ENCODE results near the gene RESP18. TPM values are rescaled to one million over a fixed set of nuclear protein-coding genes. Genes with fewer than 3 reads are reported as not detected.
A peak's percentile ranks its signal among the peaks of the same experiment; 100 is the strongest.

Gene RESP18
- total RNA-seq, result not detected
- not detected for polyA plus RNA-seq

DNA sequence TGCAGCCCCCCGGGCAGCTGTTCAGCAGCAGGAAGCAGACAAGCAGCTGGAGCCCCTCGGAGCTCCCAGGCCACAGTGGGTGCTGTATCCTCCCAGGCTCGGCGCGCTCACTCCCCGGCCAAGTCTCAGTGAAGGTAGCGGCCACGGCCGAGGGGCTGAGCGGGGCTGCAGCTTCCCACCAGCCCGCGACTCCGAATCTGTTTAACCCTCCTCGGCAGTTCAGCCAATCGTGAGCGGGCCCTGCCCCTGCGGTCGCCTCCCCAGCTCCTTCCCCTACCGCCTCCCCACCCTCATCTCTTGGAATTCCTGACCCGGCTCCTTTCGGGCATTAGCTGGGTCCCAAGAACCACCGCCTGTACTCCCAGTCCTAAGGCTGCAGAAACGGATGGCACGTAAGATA, at the start of gene RESP18:
Gene RESP18 (minus strand): TSS at position 203 of the 400 bp plus-strand sequence.
- Mint-ChIP-seq H3K36me3 (peaks cover 0 to 21% (median 0%) of the 10 kb centered on the region in 3 donors), H3K4me1 (peaks cover 0 to 3% (median 2%) of the 10 kb centered on the region in 3 donors), H3K9me3 (peaks cover 9 to 24% (median 18%) of the 10 kb centered on the region in 5 donors), H3K4me3 (no peak within 1 kb of the TSS), H3K27me3 (peaks cover 52 to 89% of the 10 kb centered on the region in 2 donors), H3K27ac (no peak within 1 kb of the TSS)
- ChIA-PET POLR2A (no interaction called here), CTCF (no interaction called here)
- no peak within 1 kb of the TSS for H3K4me3 ChIP-seq (ENCODE audit: low read length)
- no peak within 1 kb of the TSS for H3K27ac ChIP-seq (ENCODE audit: low read depth, low read length)
- H3K27me3 ChIP-seq (ENCODE audit: insufficient read depth, low read length, poor library complexity, severe bottlenecking), result peaks cover 24% of the 10 kb centered on the region
- no peaks in the 10 kb centered on the region for H3K4me1 ChIP-seq (ENCODE audit: insufficient read depth, low read length)
- no peaks in the 10 kb centered on the region for H3K36me3 ChIP-seq (ENCODE audit: insufficient read depth, low read length)
- H3K9me3 ChIP-seq (ENCODE audit: low read length), result no peaks in the 10 kb centered on the region
- DNase-seq, result no peak

DNA sequence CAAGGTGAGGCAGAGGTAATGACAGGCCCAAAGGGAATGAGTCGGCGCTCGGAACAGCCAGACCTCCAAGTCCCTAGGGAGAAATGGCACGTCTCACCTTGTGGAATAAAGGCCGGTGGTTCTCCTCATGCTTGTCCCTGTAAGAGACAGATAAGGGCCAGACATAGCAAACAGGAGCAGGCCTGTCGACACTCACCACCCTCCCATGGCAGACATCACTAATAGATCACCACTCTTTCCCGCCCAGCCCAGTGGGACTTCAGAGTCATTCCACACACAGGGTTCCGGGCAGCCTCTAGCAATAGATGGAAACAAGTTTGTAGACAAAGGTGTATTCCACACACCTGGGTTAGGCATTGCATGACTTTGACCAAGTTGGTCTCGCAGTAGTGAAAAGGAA, 48.9 kb upstream of the RESP18 start:
- H3K36me3 Mint-ChIP-seq, result peaks cover 5 to 78% (median 11%) of the 10 kb centered on the region in 3 donors
- ChIA-PET POLR2A (no interaction called here), CTCF (no interaction called here)
- peaks cover 46% of the 10 kb centered on the region for H3K36me3 ChIP-seq (ENCODE audit: insufficient read depth, low read length)
- H3K27me3 Mint-ChIP-seq, result no peaks in the 10 kb centered on the region
- H3K9me3 ChIP-seq (ENCODE audit: low read length), result no peaks in the 10 kb centered on the region
- DNase-seq, result no peak
- peak overlapping the region in 1 of 7 donors; percentile 17 for H3K4me3 Mint-ChIP-seq
- peaks cover 8 to 20% (median 13%) of the 10 kb centered on the region in 3 donors for H3K4me1 Mint-ChIP-seq
- no peak overlapping the region for H3K27ac ChIP-seq (ENCODE audit: low read depth, low read length)
- no peaks in the 10 kb centered on the region for H3K27me3 ChIP-seq (ENCODE audit: insufficient read depth, low read length, poor library complexity, severe bottlenecking)
- H3K27ac Mint-ChIP-seq, result peak overlapping the region in 1 of 8 donors; percentile 2
- H3K4me1 ChIP-seq (ENCODE audit: insufficient read depth, low read length), result peaks cover 5% of the 10 kb centered on the region
- H3K4me3 ChIP-seq (ENCODE audit: low read length), result no peak overlapping the region
- no peaks in the 10 kb centered on the region for H3K9me3 Mint-ChIP-seq

DNA sequence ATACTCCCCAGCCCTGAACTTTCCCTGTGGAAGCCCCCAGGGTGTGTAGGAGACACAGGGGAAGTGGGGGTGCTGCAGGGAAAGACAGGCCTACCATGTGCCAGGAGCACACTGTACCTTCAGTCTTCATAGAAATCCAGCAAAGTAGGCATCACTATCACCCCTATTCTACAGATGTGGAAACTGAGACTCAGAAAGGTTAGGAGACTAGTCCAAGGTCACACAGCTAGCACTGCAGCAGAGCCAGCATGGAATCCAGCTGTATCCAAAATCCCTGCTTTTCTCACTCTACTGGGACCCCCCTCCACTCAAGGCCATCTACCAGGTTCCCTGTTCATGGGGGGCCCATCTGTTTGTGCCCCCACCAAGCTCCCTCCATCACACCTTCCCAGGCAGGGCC, 48.4 kb upstream of the RESP18 start:
- Mint-ChIP-seq H3K9me3 (no peaks in the 10 kb centered on the region), H3K4me1 (peaks cover 5 to 14% (median 10%) of the 10 kb centered on the region in 3 donors), H3K27me3 (no peaks in the 10 kb centered on the region), H3K27ac (peak overlapping the region in 1 of 8 donors; percentile 54), H3K36me3 (peaks cover 5 to 75% (median 11%) of the 10 kb centered on the region in 3 donors), H3K4me3 (no peak overlapping the region)
- no peaks in the 10 kb centered on the region for H3K9me3 ChIP-seq (ENCODE audit: low read length)
- H3K27ac ChIP-seq (ENCODE audit: low read depth, low read length), result no peak overlapping the region
- CTCF ChIA-PET, result no interaction called here
- H3K4me3 ChIP-seq (ENCODE audit: low read length), result no peak overlapping the region
- POLR2A ChIA-PET, result no interaction called here
- no peak for DNase-seq
- no peaks in the 10 kb centered on the region for H3K27me3 ChIP-seq (ENCODE audit: insufficient read depth, low read length, poor library complexity, severe bottlenecking)
- peaks cover under 1% of the 10 kb centered on the region for H3K4me1 ChIP-seq (ENCODE audit: insufficient read depth, low read length)
- H3K36me3 ChIP-seq (ENCODE audit: insufficient read depth, low read length), result peaks cover 41% of the 10 kb centered on the region

DNA sequence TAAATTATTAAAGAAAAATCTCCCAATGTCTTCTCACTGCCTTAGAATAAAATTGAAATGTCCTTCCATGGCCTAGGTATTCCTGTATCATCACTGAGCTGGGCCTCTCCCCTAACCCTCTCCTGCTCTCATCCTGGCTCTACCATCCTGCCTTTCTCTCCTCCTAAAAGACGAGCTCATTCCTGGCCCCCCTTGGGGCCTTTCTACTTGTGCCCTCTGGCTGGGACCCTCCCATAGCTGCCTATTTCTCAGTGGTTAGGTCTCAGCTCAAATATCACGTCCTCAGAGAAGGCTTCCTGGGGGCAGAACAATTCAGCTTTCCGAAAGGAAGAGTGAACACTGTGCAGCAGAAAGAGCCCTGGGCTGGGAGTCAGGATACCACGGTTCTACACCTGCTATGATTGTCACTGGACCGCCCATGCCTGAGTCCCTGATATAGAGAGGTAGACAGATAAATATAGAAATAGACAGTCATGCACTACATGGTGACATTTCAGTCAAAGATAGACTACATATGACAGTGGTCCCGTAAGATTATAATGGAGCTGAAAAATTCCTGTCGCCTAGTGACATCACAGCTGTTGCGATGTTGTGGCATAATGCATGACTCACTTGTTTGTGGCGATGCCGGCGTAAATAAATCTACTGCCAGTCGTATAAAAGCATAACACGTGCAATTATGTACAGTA, 45.8 kb upstream of the RESP18 start:
- Histone ChIP-seq H3K4me1 (ENCODE audit: insufficient read depth, low read length) (no peaks in the 10 kb centered on the region), H3K27me3 (ENCODE audit: insufficient read depth, low read length, poor library complexity, severe bottlenecking) (no peaks in the 10 kb centered on the region), H3K9me3 (ENCODE audit: low read length) (no peaks in the 10 kb centered on the region), H3K36me3 (ENCODE audit: insufficient read depth, low read length) (peaks cover 32% of the 10 kb centered on the region), H3K27ac (ENCODE audit: low read depth, low read length) (no peak overlapping the region), H3K4me3 (ENCODE audit: low read length) (no peak overlapping the region)
- Mint-ChIP-seq H3K27ac (peak overlapping the region in 2 of 8 donors; percentile 55 to 93), H3K4me1 (peaks cover 0 to 5% (median under 1%) of the 10 kb centered on the region in 3 donors), H3K36me3 (peaks cover 0 to 69% (median 19%) of the 10 kb centered on the region in 3 donors), H3K9me3 (no peaks in the 10 kb centered on the region), H3K27me3 (no peaks in the 10 kb centered on the region), H3K4me3 (no peak overlapping the region)
- ChIA-PET POLR2A (no interaction called here), CTCF (interaction anchor here (1.0 kb wide), 1 partner anchor 152 kb away, joined by 4 read pairs; no protein-coding TSS in a partner anchor)
- DNase-seq, result no peak

DNA sequence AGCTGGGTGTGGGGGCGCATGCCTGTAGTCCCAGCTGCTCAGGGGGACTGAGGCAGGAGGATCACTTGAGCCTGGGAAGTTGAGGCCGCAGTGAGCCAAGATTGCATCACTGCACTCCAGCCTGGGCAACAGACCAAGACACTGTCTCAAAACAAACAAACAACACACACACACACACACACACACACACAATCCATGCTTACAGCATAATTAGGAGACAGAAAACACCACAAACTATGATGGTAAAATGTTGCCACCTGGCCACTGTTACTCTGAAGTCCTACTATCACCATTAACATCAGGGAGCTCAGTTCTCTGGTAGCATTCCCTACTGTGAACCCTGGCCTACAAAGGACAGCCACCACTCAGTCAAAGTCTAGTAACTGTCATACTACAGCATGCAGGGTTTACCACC, 36.9 kb upstream of the RESP18 start:
- no peak for DNase-seq
- peaks cover 0 to 24% (median 11%) of the 10 kb centered on the region in 3 donors for H3K36me3 Mint-ChIP-seq
- Histone ChIP-seq H3K27ac (ENCODE audit: low read depth, low read length) (no peak overlapping the region), H3K27me3 (ENCODE audit: insufficient read depth, low read length, poor library complexity, severe bottlenecking) (no peaks in the 10 kb centered on the region), H3K4me3 (ENCODE audit: low read length) (no peak overlapping the region), H3K36me3 (ENCODE audit: insufficient read depth, low read length) (peaks cover 10% of the 10 kb centered on the region), H3K9me3 (ENCODE audit: low read length) (no peaks in the 10 kb centered on the region), H3K4me1 (ENCODE audit: insufficient read depth, low read length) (no peaks in the 10 kb centered on the region)
- no peaks in the 10 kb centered on the region for H3K4me1 Mint-ChIP-seq
- H3K9me3 Mint-ChIP-seq, result no peaks in the 10 kb centered on the region
- CTCF ChIA-PET, result no interaction called here
- H3K27me3 Mint-ChIP-seq, result no peaks in the 10 kb centered on the region
- no peak overlapping the region for H3K4me3 Mint-ChIP-seq
- POLR2A ChIA-PET, result no interaction called here
- H3K27ac Mint-ChIP-seq, result peak overlapping the region in 1 of 8 donors; percentile 7

DNA sequence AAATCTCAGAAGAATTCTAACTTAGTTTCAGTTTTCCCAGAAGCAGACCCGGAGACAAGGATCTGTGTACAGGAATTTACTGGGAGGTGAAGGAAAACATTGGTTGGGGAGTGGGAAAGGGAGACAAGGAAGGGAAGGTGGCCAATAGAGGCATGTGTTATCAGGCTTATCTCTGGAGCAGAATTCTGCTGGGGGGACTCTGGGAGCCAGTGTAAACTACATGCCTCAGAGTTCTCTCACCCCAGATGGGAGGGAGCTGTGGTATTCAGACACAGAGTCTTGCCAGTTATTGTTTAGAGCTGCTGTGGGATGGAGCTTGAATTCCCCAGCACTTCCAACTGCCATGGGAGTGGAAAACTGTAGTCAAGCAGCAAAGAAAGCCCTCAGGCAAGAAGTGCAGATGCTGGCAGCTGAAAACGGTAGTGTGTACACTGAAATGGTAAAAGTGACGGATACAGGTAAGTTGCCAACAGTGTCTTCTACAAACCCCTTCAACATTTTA, 36.2 kb upstream of the RESP18 start:
- Histone ChIP-seq H3K4me1 (ENCODE audit: insufficient read depth, low read length) (no peaks in the 10 kb centered on the region), H3K4me3 (ENCODE audit: low read length) (no peak overlapping the region), H3K27me3 (ENCODE audit: insufficient read depth, low read length, poor library complexity, severe bottlenecking) (no peaks in the 10 kb centered on the region), H3K9me3 (ENCODE audit: low read length) (no peaks in the 10 kb centered on the region), H3K27ac (ENCODE audit: low read depth, low read length) (no peak overlapping the region), H3K36me3 (ENCODE audit: insufficient read depth, low read length) (peaks cover 3% of the 10 kb centered on the region)
- DNase-seq, result no peak
- Mint-ChIP-seq H3K27ac (no peak overlapping the region), H3K27me3 (no peaks in the 10 kb centered on the region), H3K4me3 (no peak overlapping the region), H3K4me1 (no peaks in the 10 kb centered on the region), H3K36me3 (peaks cover 0 to 17% (median 9%) of the 10 kb centered on the region in 3 donors), H3K9me3 (no peaks in the 10 kb centered on the region)
- CTCF ChIA-PET, result no interaction called here
- POLR2A ChIA-PET, result no interaction called here

DNA sequence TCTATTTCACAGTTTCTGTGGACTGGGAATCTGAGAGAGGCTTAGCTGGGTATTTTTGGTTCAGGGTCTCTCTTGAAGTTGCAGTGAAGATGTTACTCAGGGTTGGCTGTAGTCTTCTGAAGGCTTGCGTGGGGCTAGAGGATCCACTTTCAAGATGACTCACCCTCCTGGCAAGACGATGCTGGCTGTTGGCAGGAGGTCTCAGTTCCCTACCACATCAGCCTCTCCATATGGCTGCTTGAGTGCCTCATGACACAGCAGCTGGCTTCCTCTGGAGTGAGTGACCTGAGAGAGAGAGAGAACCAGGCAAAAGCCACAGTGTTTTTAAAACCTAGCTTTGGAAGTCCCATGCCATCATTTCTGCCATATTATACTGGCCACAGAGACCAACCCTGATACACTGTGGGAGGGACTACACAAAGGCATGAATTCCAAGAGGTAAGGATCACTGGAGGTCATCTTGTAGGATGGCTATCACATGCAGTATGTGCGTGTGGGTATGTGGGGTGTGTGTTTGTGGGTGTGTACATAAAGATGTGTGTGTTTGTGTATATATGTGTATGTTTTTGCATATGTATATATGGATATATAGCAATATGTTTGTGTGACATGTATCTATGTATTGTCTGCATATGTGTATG, 30.1 kb upstream of the RESP18 start:
- H3K27ac ChIP-seq (ENCODE audit: low read depth, low read length), result no peak overlapping the region
- no peaks in the 10 kb centered on the region for H3K9me3 Mint-ChIP-seq
- no peak overlapping the region for H3K27ac Mint-ChIP-seq
- POLR2A ChIA-PET, result no interaction called here
- no peaks in the 10 kb centered on the region for H3K4me1 ChIP-seq (ENCODE audit: insufficient read depth, low read length)
- H3K4me3 Mint-ChIP-seq, result no peak overlapping the region
- no peak overlapping the region for H3K4me3 ChIP-seq (ENCODE audit: low read length)
- H3K9me3 ChIP-seq (ENCODE audit: low read length), result no peaks in the 10 kb centered on the region
- CTCF ChIA-PET, result interaction anchor here (1.5 kb wide), 1 partner anchor 68 kb away, joined by 3 read pairs; no protein-coding TSS in a partner anchor
- peaks cover 0 to 4% (median 3%) of the 10 kb centered on the region in 3 donors for H3K4me1 Mint-ChIP-seq
- H3K27me3 Mint-ChIP-seq, result peaks cover 12 to 24% of the 10 kb centered on the region in 2 donors
- H3K36me3 ChIP-seq (ENCODE audit: insufficient read depth, low read length), result no peaks in the 10 kb centered on the region
- peaks cover 4 to 10% (median 6%) of the 10 kb centered on the region in 3 donors for H3K36me3 Mint-ChIP-seq
- no peaks in the 10 kb centered on the region for H3K27me3 ChIP-seq (ENCODE audit: insufficient read depth, low read length, poor library complexity, severe bottlenecking)
- DNase-seq, result no peak

DNA sequence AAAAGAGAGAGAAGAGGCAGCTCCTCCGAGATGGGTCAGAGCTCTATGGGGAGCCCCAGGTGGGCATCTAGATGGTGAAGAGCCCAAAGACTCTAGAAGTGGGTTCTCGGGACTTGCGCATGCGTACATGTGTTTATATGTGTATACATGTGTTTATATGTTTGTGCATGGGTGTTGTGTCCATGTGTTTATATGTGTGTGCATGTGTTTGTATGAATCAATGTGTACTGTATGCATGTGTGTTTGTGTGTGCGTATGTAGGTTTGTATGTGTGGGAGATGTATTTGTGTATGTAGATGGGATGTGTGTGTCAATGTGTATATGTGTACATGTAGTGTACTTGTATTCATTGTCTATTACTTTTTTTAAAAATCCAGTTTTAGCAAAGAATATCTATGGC, 29.5 kb upstream of the RESP18 start:
- Mint-ChIP-seq H3K4me1 (peaks cover 0 to 4% (median 3%) of the 10 kb centered on the region in 3 donors), H3K4me3 (no peak overlapping the region), H3K36me3 (peaks cover 4 to 8% (median 4%) of the 10 kb centered on the region in 3 donors), H3K27ac (no peak overlapping the region), H3K27me3 (peaks cover 16 to 27% of the 10 kb centered on the region in 2 donors), H3K9me3 (no peaks in the 10 kb centered on the region)
- Histone ChIP-seq H3K27ac (ENCODE audit: low read depth, low read length) (no peak overlapping the region), H3K4me3 (ENCODE audit: low read length) (no peak overlapping the region), H3K9me3 (ENCODE audit: low read length) (no peaks in the 10 kb centered on the region), H3K27me3 (ENCODE audit: insufficient read depth, low read length, poor library complexity, severe bottlenecking) (no peaks in the 10 kb centered on the region), H3K4me1 (ENCODE audit: insufficient read depth, low read length) (no peaks in the 10 kb centered on the region), H3K36me3 (ENCODE audit: insufficient read depth, low read length) (no peaks in the 10 kb centered on the region)
- DNase-seq, result no peak
- CTCF ChIA-PET, result interaction anchor here (1.5 kb wide), 1 partner anchor 67 kb away, joined by 3 read pairs; no protein-coding TSS in a partner anchor
- POLR2A ChIA-PET, result interaction anchor here (0.7 kb wide), 1 partner anchor 19 kb away, joined by 7 read pairs; no protein-coding TSS in a partner anchor
